ENCODE data around the gene DACT1. TPM values are rescaled to one million over a fixed set of nuclear protein-coding genes. Genes with fewer than 3 reads are reported as not detected.

The DACT1 gene
- total RNA-seq, 1 donor from 2014 or later, result 3.4 TPM

GRCh38 chr14:58690801-58691516 is 53.2 kb downstream of the DACT1 start:
- intact Hi-C loops (cut with micrococcal nuclease), result no loop called here
- DNase-seq, result no peak
- no peak for TF ChIP-seq CTCF (IDR thresholded peaks at IDR 0.05; ENCODE audit: borderline replicate concordance)
- no peaks in the 10 kb centered on the region for H3K27me3 ChIP-seq (ENCODE audit: low read depth)
- no peak overlapping the region for H3K4me3 ChIP-seq
- H3K27ac ChIP-seq (replicated peaks), result no peak overlapping the region
- peaks cover 15% of the 10 kb centered on the region for H3K9me3 ChIP-seq (replicated peaks)
- no peaks in the 10 kb centered on the region for H3K4me1 ChIP-seq
- no peaks in the 10 kb centered on the region for H3K36me3 ChIP-seq

GRCh38 chr14:58693048-58693447 is 55.3 kb downstream of the DACT1 start:
- DNase-seq, result no peak
- intact Hi-C loops (cut with micrococcal nuclease), result no loop called here
- Histone ChIP-seq H3K27me3 (ENCODE audit: low read depth) (no peaks in the 10 kb centered on the region), H3K27ac (replicated peaks) (no peak overlapping the region), H3K4me1 (no peaks in the 10 kb centered on the region), H3K36me3 (no peaks in the 10 kb centered on the region), H3K4me3 (no peak overlapping the region), H3K9me3 (replicated peaks) (peaks cover 4% of the 10 kb centered on the region)
- TF ChIP-seq CTCF (IDR thresholded peaks at IDR 0.05; ENCODE audit: borderline replicate concordance), result no peak

- no peak overlapping the region for H3K27ac ChIP-seq (replicated peaks)
- intact Hi-C loops (cut with micrococcal nuclease), result no loop called here
- no peaks in the 10 kb centered on the region for H3K36me3 ChIP-seq
- H3K4me3 ChIP-seq, result no peak overlapping the region
- H3K4me1 ChIP-seq, result no peaks in the 10 kb centered on the region
- DNase-seq, result no peak
- H3K27me3 ChIP-seq (ENCODE audit: low read depth), result no peaks in the 10 kb centered on the region
- H3K9me3 ChIP-seq (replicated peaks), result no peaks in the 10 kb centered on the region
- no peak for TF ChIP-seq CTCF (IDR thresholded peaks at IDR 0.05; ENCODE audit: borderline replicate concordance)
These were observed 57.8 kb downstream of the DACT1 start for GRCh38 chr14:58695514-58695913.

- intact Hi-C loops (cut with micrococcal nuclease), result no loop called here
- Histone ChIP-seq H3K27ac (replicated peaks) (no peak overlapping the region), H3K36me3 (no peaks in the 10 kb centered on the region), H3K9me3 (replicated peaks) (no peaks in the 10 kb centered on the region), H3K27me3 (ENCODE audit: low read depth) (no peaks in the 10 kb centered on the region), H3K4me1 (peaks cover 18% of the 10 kb centered on the region), H3K4me3 (no peak overlapping the region)
- TF ChIP-seq CTCF (IDR thresholded peaks at IDR 0.05; ENCODE audit: borderline replicate concordance), result no peak
- no peak for DNase-seq
These were observed 59.6 kb downstream of the DACT1 start for GRCh38 chr14:58697266-58697929.

Other genes with a start within 250 kb of the DACT1 start
- gene TOMM20L, start 242.0 kb upstream of the DACT1 start, total RNA-seq, result not detected
- 27.8 TPM for gene TIMM9, start 210.4 kb upstream of the DACT1 start, total RNA-seq
- 13.0 TPM for gene KIAA0586, start 210.2 kb upstream of the DACT1 start, total RNA-seq

Data from left ventricle myocardium inferior (tissue), 1 donor.